NK-92 (cell line): Measurements from ENCODE around the gene PCMTD2.
"Not testable (repeated sequence)": the region's sequence is repeated elsewhere in the genome, so short reads cannot be mapped to it uniquely, and the experiment has no call there.

Experiments used
- DNase-seq: peaks from one replicate; lab custom pipeline; 2025; ENCODE audit not compliant: unreplicated experiment; lab: John Stamatoyannopoulos, UW

The PCMTD2 gene

DNA sequence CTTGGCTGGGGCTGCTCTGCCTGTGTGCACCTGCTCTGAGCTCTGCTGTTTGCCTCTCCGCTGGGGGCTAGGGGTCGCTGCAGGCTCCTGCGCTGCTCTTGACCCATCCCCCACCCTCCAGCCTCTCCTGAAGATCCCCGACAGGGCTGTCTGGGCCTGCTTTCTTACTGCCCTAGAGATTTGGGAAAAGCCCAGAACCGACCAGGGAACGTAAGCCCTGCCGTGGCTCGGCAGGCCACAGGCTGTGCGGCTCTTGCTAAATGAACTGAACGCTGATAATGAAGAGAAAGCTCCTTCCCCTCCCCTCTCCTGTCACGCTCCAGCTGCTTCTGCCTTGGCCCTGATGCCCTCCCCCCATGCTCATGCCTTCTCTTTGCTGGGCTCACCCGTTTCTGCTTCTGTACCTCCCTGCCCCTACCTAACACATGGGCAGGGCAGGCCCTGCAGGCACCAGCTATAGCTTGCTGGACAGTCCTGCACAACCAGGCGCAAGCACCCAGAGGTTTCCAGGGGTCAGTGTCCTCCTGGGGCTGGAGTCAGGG lies 32.0 kb upstream of the PCMTD2 start:
- no peak for DNase-seq

DNA sequence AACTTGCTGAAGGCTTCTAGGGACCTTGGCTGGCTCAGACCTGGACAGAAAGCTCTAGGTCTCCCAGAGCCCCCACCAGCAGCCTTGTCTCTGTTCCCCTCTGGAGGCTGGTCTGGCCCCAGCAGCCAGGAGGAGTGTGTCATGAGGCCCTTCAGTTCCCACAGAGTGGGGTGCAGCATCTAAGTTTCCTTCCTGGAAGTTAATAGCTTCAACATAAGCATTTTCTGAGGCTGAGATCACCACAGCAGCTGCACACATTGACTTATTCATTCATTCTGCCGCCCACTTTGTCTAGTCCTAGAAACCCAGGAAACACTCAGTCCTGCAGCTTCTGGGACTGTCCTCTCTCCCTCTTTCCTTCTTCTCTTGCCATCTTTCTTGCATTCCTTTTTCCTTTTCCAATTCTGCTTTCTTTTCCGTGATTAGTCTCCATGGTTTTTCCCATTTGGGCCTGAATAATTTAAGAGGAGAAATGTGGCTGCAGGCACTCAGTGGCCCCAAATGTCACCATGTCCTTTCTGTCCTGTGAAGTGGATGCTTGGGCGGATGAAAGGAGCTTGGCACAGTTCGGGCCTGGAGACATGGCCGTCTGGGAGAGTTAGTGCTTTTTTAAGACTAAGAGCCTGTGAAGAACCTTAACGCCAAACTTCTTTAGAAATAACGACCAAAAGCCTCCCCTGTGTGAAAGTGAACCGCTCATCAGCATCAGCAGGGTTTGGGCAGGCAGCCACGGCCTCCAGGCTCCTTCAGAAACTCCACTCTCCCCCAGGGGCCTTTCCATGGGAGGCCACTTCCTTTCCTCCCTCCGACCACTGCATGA lies 31.0 kb upstream of the PCMTD2 start:
- no peak for DNase-seq

DNA sequence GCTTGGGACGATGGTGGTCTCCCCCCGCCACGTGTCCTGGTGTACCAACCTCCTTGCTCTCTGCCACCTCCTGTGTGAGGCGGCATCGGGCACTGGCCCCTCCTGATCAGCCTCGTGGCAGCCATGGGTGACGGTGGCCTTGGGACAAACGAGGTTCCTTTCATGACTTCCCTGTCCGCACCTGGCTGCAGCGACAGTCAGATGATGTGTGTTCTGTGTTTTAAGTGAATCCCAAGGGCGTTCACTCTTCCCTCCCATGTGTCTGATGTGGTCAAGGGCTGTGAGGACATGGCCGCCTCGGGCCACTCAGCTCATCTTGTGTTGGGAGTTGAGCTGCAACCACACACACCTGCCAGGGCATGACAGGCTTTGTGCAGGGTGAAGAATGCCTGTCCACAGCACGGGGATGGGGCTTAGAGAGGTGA lies 30.4 kb upstream of the PCMTD2 start:
- no peak for DNase-seq

DNA sequence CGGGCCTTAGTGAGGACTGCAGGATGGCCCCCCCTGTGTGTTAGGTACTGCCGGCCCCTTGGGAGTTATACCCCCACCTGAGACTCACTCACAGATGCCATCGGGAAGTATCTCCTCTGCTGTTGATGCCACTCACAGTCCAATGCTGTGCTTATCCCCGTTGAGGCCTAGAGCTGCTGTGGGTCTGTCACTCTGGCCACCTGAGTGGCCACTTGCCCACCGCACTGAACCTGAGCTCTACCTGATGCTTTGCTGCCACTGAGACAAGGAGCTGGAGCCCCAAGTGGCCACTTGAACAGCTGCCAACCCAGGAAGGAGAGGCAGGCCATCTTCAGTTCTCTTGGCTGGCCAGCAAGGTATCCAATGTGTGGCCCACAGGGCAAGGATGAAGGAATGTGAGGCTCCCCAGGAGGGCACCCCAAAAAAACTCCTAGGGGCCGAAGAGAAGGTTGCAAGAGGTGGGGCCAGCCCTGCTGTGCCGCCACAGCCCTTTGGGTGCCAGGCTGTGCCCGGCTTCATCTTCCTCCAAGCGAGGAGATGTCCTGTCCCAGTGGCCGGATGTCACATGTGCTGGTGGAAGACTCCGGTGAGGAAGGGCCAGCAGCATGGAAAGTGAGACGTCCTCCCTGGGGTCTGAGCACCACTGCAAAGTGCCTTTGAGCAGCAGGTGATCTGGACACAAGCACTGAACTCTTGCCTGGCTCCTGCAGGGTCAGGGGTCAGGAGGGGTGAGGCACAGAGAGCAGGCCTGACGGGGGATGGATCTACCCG lies 29.5 kb upstream of the PCMTD2 start:
- no peak for DNase-seq

DNA sequence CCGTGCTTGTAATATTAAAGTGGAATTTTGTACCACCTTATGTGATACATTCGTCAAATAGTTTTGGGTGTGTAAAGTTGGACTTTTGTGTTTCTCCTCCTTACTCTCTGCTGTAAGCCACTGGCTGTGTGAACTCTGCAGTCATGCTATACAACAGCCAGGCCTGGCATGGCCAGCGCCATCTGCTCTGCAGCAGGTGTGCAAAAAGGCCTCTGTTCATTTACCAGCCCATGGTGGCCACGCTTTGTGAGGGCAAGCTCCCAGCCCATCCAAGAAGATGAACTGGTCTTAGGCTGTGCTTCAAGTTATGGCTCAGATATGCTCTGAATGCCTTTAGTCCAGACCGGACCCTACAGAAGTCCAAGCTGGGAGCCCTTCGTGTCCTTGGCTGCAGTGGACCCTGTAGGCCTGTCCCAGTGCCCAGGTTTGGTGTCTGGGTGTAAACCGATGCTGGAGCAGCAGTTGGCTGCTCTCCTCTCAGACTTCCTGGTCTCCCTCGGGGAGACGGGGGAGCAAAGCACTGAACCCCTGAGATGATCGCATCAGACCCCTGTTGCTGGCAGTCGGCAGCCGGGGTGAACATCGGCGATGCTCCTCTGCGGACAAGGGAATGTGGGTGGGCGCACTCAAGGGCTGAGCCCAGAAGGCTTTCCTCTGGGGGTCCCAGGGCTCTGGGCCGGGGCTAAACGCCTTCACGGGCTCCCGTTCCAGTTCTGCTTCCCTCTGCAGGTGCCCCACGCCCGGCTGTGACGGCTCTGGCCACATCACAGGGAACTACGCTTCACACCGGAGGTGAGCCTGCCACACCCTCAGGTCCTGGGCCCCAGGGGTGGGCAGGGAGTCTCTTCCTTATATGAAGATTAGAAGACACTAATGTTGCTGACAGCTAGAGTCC lies 28.6 kb upstream of the PCMTD2 start:
- no peak for DNase-seq

DNA sequence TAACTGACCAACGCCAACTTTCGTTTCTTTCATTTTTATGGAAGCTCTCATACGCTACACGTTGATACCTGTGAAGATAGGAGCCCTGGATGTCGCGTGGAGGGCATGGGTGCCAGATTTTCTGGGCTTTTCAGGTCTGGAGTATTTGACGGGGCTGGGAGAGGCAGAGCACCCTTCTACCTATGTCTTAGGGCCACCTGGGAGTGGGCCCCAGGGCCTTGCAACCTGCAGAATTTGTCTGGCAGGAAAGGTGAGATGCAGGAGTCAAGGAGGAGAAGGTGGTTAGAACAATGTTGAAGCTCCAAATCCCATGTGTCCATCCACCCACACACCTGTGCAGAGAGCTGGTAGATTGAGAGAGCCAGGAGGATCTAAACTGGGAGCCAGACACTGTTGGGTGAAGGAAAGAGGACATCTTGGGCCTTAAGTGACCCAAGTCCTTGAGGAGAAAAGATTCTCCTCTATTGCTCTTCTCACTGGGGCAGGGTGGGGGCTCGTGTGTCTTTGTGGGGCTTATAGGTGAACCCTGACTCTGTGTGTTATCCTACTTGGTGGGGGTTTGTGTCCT lies 27.4 kb upstream of the PCMTD2 start:
- DNase-seq, result no peak

DNA sequence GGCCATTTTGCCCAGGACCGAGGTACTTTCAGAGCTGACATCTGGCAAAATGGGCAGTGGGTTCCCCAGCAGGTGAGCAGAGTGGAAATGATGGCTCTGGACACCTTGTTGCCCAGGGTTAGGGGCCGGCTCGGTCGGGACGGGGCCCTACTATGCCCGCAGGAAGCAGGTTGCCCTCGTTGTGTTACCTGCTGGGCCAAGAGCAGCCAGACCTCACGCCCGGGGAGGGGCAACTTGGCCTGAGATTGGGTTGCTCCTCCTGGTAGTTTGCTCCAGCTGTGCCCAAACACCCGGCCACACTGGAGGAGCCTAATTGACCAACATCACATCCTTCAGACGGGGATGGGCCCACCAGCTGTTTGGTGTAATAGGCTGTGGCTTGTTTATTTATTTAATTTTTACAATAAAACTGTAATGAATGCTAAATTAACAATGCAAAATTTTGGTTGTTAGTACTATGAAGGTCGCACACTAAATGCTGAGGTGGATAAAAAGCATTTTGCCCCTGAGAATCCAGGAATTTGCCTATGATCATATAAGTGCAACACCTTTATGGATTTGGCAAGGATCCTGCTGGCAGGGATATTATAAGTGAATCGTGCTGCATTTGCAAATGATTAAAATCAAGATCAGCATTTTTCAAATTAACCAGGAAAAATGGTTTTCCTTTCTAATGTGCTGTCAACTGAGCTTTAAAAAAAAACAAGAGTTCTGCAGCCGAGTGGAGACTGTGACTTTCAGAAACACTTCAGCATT lies 26.6 kb upstream of the PCMTD2 start:
- DNase-seq, result no peak

DNA sequence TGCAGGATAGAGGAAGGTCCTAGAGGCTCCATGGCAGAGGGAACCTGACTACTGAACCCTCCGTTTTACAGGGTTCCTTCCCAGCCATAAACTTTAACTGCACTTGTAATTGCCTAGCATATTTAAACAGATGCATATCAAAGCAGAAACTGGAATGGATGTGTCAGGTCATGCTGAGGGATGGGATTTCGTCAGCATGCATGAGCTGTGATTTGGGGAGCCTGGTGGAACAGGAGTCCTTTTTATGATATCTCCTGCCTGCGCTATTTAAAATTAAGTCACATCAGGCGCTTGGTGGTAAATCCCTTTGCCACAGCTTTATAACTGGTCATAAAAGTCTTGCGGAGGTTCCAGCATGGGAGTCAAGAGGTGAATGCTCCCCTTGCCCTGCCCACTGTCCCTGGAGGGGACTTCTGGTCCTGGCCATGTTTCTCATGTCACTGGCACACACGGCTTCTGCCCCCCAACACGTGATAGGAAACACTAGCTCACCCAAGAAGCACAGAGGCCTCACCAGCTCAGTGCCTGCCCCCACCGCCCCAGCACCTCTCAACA lies 26.0 kb upstream of the PCMTD2 start:
- no peak for DNase-seq

DNA sequence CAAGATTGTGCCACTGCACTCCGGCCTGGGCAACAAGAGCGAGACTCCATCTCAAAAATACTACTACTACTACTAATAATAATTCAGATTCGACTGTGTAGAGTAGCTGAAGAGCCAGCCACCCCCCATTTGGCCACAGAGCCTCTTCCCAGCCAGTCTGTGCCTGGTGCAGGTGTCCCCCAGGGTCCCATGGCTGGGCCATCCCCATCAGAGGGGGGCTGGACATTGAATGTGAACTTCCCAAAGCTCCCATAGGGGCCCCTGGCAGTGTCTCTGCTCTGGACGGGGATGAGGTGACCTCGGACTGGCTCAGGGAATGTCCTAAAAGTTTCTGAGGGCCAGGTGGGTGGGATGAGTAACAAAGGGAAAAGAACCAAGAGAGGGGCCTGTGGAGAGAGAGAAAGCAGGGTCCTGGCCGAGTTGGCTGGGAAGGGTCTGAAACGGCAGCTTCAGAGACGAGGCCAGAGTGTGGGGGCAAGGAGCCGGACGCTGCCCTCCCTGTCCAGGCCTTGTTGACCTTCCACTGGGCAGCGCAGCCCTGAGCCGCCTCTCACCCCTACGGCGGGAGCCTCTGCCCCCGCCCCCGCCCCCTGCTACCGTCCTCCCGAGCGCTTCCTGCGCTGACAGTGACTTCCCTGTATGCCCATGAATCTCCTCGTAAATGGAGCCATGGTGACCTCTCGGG lies 24.9 kb upstream of the PCMTD2 start:
- no peak for DNase-seq

DNA sequence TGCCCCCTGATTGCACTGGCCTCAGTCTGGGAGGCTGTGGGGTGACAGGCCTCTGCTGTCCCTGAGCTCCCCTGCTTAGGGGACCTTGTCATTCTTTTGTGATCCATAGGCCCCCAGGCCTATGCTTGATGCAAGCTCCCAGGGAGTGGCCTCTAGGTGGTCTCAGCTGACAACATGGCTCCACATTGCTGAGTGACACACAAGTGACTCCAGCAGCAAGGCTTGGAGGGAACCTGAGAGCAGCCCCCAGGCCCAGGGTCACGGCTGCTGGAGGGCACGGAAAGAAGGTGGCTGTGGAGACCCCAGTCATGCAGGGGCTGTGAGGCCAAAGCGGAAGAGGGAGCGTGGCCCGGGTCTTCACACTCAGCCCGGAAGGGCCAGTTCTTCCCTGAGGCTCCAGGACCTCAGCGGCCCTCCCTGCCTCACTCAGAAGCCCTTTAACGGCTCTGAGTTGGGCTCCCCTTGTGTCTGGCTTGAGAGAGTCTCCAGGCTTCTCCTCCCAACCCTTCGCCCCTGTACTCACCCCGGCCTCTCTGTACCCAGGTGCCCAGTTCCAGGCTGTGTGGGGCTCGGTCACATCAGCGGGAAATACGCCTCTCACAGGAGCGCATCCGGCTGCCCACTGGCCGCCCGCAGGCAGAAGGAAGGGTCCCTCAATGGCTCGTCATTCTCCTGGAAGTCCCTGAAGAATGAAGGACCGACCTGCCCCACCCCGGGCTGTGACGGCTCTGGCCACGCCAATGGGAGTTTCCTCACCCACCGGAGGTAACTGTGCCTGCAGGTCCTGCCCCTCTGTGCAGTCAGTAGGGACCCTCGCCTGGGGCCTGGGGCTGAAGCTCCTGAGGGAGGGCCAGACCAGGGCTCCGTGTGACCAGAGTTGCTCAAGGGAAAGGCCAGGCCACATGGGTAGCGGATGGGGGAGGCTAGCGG lies 23.7 kb upstream of the PCMTD2 start:
- no peak for DNase-seq

DNA sequence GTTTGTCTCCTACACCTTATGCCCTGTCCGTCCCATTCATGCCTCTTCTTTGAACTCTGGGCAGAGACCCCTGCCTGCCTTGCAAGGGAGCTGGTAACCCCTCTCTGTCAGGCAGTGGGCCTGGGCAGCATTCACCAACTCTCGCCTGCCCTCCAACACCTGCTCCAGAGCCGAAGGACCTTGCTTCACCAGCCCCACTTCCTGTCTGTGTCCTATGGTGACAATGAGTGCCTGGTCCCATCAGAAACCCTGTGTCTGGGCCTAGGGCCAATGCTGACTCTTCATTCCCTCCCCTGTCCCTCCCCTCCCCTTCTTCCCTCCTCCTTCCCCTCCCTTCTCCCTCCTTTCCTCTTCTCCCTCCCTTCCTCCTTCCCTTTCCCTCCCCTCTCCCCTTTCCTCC lies 22.8 kb upstream of the PCMTD2 start:
- DNase-seq, result no peak

DNA sequence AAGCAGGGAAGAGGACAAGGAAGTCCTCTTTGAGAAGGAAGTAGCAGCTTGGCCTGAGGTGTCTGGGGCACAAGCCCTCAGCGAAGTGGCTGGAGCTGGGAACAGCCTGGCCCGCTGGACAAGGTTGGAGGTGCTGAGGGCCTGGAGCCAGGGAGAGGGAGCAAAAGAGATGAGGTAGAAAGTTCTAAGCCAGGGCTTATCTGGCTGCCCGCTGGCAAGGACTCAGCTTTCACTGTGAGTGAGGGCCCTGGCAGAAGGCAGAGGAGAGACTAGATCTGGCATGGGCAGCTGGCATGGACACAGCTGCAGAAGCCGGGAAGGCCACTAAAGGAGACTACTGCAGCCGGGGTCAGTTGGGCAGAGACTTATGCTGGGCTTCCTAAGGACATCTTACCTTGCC lies 21.8 kb upstream of the PCMTD2 start:
- DNase-seq, result no peak

DNA sequence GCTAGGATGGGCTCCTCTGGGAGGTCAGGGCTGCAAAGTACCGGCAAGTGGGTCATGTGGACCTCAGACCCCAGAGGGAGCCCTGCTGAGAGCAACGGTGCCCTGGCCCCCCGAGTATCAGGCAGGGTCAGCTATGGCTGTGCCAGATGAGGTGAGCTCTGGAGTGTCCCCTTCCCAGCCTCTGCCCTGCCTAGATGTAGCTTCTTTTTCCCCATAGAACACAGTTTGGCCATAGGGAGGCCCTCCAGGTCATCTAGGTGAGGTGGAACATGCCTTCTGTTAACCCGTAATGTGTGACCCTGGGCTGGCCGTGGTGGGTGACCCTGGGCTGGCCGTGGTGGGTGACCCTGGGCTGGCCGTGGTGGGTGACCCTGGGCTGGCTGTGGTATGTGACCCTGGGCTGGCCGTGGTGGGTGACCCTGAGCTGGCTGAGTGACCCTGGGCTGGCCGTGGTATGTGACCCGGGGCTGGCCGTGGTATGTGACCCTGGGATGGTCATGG lies 21.2 kb upstream of the PCMTD2 start:
- DNase-seq, result no peak

DNA sequence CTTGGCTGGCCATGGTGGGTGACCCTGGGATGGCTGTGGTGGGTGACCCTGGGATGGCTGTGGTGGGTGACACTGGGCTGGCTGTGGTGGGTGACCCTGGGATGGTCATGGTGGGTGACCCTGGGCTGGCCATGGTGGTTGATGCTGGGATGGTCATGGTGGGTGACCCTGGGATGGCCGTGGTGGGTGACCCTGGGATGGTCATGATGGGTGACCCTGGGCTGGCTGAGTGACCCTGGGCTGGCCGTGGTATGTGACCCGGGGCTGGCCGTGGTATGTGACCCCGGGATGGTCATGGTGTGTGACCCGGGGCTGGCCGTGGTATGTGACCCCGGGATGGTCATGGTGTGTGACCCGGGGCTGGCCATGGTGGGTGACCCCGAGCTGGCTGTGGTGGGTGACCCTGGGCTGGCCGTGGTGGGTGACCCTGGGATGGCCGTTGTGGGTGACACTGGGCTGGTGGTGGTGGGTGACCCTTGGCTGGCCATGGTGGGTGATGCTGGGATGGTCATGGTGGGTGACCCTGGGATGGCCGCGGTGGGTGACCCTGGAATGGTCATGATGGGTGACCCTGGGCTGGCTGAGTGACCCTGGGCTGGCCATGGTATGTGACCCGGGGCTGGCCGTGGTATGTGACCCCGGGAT lies 20.5 kb upstream of the PCMTD2 start:
- not testable (repeated sequence) for DNase-seq

DNA sequence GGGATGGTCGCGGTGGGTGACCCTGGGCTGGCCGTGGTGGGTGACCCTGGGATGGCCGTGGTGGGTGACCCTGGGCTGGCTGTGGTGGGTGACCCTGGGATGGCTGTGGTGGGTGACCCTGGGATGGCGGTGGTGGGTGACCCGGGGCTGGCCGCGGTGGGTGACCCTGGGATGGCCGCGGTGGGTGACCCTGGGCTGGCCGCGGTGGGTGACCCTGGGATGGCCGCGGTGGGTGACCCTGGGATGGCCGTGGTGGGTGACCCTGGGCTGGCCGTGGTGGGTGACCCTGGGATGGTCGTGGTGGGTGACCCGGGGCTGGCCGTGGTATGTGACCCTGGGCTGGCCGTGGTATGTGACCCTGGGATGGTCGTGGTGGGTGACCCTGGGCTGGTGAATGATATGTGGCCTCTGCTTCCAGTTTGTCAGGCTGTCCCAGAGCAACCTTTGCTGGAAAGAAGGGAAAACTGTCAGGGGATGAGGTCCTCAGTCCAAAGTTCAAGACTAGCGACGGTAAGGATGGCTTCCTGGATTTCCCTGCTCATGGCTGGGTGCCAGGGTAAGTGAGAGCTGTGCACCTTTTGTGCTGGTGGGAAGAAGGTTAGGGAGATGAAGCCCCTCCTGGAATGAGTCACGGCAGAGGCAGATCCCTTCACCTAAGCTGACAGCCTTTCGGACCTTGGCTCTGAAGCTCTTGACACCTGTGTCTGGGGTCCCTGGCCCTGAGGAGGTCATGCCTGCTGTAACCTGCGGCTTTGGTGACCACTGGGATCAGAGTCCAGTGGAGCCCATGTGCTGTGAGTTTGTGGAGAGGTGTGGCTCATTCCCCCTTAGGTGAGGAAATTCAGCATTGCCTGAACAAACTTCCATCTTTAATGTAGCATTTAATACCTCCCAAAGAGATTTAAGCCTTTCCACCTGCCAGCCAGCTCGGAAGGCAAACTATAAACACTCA lies 19.1 kb upstream of the PCMTD2 start:
- DNase-seq, result no peak

DNA sequence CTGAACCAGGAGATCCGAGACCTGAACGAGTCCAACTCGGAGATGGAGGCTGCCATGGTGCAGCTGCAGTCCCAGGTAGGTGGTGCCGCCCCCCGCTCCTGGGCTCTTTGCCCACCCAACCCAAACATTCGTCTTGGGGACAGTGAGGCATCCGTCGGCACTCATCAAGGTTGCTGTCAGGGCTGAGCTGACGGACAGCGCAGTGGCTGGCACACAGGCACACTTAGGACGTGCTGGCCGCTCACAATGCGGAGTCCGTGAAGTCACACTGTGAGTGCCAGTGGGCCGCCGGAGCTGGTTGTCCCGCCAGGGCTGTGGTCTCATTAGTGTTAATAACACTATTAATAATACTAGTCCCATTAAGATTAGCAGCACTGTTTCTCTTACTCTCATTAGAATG lies 18.2 kb upstream of the PCMTD2 start:
- DNase-seq, result no peak
